AML-193 (cell line): Measurements from ENCODE around the gene USP40.

ENCODE experiments used
- DNase-seq, 2 experiments: peaks; one replicate each; lab custom pipeline; 2025; lab: John Stamatoyannopoulos, UW

USP40 gene

GRCh38 chr2:233474308-233475160 is 92.0 kb downstream of the USP40 start:
- DNase-seq, result no peak

GRCh38 chr2:233473878-233474277 is 92.7 kb downstream of the USP40 start:
- DNase-seq, result no peak

DNA sequence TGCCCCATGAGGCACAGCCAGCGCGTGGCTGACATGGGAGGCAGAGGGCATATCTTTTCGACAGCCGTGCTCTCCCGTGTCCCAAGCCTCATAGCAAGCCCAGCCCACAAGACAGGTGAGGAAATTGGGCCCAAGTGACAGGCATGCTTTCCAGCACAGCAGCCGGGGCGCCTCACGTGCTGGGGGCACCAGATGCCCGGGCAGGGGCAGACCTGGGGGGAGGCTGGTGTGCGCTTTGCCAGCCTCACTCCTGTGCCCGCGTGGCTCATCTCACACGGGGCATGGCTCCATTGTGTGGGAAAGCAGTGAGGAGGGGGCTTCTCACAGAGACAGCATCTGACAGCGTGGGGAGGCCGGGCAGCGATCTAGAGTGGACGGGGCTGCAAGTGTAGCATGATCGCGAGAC is 93.2 kb downstream of the USP40 start:
- DNase-seq, result no peak

DNA sequence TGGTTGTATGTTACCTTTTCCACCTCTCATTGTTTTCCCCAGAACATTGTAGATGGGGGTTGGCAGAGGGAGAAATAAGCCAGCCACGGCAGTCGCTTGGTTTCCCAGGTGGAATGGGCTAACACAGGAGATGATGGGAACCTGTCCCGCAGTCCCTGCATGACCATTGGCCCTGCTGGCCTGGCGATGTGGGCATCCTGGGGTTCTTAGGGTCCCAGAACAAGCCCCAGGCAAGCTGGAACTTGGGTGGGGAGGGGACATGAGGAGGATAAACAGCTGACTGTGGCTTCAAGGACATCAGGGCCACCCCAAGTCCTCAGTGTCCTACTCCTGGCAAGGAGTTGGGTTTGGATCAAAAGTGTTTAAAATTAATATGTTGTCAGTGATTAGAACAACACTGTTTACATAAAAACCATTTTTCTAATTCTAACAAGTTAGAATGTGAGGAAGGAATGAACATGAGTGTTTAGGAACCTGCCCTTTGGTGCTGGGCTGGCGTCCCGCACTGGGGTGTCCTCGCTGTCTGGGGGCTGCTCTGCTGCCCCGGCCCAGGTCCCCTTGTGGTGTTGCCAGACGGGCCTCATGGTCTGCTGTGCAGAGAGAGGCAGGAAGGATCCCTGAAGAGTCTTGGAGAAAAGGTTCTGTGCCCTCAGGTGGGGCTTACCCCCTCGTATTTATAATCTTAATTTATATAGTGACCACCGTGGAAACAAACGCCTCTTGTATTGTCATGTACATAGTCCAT is 95.1 kb downstream of the USP40 start:
- DNase-seq, result no peak

DNA sequence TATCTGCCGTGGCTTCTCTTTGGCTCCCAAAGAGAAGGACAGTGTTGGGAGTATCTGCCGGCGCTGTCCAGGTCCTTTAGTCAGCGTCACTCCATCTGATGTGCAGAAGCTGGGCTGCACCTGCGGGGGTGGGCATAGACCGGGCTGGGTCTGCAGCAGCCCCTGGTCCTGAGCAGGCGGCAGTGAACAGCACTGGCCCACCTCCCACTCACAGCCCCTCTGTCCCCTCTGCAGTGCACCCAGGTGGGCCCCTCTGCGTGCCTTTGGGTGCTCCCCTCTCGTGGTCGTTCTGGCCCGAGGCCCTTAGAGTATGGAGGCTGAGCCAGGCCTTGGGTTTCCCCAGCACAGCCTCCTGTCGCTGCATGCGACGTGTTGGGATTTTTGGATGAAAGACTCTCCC is 95.7 kb downstream of the USP40 start:
- no peak for DNase-seq

DNA sequence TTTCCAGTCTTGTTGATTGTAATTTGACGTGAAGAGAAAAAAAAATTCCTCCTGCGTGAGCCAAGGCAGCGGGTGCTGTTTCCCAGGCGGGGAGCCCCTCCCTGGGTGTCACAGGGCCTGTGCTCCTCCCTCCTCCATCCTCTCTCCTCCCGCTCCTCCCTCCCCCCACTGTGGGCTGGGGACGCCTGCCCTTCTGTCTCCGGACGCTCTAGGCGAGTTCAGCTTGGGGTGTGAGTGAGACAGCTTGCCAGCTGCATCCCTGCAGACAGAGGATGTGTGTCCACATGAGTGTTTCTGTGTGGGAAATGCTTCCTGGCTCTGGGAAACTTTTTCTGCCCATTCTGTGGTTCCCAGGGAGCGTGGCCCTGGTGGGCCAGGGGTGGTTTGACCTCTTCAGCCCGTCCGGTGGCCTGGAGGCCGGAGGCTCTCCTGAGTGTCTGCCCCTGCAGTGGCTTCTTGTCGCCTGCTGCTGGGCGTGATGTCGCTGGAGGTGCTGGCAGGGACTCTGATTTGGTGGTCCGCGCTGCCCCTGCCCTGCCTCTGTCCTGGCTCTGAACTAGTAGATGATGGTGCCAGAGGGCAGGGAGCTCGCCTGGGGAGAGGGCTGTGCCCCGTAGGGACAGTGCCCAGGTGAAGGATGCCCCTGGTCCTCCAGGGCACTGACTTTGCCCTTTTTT is 96.4 kb downstream of the USP40 start:
- no peak for DNase-seq

DNA sequence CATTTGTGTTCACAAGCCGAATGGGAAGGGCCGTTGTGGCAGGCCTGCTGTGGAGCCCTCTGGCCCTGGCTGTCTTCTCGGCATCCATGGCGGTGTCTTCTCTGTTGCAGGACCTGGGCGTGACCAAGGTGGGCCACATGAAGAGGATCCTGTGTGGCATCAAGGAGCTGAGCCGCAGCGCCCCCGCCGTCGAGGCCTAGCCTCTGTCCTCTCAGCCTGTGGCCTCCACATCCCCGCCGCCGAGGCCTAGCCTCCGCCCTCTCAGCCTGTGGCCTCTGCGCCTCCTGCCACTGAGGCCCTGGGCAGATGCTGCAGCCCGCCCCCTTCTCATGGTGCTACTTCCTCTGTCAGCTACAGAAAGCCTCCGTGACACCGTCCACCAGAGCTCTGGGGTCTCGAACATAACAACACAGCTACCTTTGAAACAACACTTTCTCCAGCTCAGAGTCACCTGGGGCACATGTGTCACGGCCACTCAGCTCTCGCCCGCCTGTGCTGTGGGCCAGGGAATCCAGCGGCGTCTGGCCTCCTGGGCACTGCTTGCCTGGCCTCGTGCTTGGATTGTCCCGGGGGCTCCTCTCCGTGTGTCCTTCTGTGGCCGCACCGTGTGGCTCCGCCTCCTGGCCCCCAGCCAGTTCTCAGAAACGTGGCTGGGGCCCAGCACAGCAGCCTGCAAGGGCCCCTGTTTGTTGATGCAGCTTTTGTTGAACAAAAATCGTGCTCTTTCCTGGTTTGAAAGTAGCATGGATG is 97.1 kb downstream of the USP40 start:
- DNase-seq, result no peak

DNA sequence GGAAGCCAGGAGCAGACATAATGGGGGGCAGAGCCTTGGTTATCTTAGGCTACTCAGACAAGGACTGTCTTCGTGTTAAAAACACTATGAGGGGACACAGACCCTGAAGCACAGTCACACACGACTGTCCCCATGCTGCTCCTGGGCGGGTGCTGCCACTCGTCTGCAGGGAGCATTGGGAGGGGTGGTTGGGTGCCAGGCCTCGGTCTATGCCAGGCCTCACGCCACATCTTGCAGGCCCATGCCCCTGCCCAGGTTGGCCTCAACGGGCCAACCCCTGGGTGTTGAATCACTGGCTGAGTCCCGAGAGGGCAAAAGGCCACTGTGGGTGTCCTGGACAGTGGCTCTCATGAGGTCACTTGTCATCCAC is 97.9 kb downstream of the USP40 start:
- no peak for DNase-seq

DNA sequence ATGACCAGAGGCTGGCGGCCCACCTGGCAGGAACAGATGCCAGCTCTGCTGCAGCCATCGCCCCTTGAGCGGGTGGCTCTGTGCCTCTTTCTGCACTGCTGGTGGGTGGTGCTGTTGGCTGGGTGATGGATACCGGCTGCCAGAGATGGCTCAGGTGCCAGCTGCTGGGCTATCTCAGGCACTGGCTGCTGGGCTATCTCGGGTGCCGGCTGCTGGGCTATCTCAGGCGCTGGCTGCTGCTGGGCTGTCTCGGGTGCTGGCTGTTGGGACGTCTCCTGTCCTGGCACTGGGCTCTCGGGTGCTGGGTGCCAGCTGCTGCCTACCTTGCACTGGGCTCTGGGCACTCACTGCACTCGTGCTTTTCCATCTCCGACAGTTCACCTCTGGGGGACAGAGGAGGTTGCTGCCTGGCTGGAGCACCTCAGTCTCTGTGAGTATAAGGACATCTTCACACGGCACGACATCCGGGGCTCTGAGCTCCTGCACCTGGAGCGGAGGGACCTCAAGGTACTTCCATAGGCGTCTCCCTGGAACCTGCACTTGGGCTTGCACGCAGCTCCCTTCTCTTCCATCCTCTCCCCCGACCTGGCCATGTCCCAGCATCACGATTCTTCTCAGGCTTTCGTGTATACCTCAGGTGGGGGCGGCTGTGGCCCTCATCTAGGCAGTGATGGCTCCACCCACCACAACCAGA is 98.4 kb downstream of the USP40 start:
- no peak for DNase-seq

DNA sequence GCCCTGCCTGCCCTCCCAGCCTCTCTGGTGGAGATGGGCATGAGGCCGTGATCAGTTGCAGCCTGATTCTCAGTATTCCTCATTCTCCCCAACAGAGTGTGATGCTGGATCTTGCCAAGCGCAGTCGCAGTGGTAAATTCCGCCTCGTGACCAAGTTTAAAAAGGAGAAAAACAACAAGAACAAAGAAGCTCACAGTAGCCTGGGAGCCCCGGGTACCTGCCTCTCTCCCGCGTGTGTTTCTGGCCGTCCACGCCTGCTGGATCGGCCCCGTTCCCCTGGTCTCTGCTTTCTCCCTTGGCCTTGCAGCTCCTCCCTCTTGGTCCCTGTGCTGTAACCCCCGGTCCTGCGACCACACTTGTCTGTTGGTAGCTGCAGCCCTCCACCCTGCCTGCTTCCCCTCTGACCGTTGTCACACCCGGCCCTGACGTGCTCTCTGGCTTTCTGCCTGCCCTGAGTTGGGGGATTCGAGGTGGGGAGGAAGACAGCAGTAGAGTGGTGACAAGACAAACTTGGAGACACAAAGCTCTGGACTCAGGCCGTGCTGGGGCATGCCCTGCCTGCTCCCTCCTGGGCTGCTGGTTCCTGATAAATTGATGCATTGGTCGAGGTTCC is 99.5 kb downstream of the USP40 start:
- no peak for DNase-seq

GRCh38 chr2:233464531-233465240 is 101.9 kb downstream of the USP40 start:
- no peak for DNase-seq

GRCh38 chr2:233464056-233464455 is 102.5 kb downstream of the USP40 start:
- DNase-seq, result no peak

- DNase-seq, result no peak
These were observed 103.0 kb downstream of the USP40 start for GRCh38 chr2:233463586-233463985.

DNA sequence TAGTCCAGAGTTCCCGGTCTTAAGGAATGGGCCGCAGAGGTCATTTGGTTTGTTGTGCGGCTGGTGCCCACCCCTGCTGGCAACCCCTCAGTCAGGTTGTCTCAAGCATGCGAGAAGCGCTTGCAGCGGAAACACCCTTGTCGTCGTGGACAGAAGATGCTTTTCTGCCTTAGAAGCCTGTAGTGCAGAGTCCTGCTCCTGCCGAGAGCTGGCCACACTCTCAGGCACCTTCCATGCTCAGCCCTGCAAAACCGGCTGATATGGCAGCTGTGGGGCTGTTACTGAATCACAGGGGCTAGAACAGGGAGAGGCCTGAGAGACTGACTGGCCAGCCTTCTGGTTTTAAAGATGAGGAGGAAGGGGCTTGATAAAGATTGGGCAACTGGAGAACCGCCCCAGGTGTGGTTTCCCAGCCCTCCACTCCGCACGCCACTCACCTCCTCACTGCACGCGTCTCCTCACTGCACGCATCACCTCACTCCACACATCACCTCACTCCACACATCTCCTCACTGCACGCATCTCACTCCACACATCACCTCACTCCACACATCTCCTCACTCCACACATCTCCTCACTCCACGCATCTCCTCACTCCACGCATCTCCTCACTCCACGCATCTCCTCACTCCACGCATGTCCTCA is 103.6 kb downstream of the USP40 start:
- no peak for DNase-seq

DNA sequence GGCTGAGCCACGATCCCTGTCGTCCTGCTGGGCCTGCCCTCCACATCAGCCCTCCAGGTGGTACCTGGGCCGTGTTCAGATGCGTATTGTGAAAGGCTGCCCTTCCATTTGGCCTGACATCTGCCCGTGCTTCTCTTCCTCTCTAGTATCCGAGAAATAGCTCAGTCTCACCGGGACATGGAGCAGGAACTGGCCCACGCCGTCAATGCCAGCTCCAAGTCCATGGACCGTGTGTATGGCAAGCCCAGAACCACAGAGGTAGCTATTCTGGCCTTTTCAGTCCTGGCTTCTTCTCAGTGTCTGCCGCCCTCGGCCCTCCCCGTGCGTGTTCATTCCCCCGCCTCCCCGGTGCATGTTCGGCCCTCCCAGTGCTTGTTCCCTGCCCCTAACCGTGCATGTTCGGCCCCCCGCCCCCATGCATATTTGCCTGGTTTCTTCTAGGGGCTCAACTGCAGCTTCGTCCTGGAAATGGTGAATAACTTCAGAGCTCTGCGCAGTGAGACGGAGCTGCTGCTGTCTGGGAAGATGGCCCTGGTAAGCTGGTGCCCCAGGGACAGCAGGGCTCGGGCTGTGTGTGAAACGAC is 104.3 kb downstream of the USP40 start:
- DNase-seq, result no peak

DNA sequence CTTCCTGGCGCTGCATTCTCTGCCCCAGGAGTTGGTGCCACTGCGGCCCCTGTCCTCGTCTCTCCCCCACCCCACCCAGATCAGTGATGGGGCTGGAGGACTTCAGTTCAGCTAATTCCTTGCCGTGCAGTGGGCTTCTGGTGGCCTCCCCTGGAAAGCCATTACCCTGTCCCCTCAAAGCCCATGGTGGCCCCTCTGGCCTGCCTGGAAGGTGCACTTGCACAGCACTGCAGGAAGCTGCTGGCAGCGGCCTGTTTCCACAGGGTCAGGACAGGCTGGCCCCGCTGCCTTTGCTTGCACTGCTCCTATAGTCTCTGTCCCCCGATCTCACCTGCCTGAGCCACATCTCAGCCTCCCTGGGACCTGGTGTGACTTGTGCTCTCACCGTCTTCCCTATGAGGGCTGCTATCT is 105.1 kb downstream of the USP40 start:
- no peak for DNase-seq

- DNase-seq, result no peak
These were observed 105.7 kb downstream of the USP40 start for GRCh38 chr2:233460726-233461441.

DNA sequence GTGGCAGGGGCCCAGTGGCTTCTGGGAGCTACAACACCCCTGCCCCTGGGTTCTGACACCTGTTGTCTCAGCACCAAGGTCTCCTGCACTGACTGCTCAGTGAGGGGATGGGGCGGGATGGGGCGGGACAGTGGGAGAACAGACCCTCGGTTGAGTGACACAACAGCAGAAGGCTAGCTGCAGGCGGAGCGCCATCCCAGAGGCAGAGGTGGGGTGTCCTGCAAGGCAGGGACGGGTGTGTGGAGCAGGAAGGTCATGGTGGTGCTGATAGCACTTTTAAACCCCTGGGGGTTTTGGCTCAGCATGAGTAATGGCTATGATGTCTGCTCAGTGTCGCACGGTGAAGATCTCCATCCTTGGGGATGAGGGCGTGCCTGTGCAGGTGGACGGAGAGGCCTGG is 107.2 kb downstream of the USP40 start:
- DNase-seq, result no peak

DNA sequence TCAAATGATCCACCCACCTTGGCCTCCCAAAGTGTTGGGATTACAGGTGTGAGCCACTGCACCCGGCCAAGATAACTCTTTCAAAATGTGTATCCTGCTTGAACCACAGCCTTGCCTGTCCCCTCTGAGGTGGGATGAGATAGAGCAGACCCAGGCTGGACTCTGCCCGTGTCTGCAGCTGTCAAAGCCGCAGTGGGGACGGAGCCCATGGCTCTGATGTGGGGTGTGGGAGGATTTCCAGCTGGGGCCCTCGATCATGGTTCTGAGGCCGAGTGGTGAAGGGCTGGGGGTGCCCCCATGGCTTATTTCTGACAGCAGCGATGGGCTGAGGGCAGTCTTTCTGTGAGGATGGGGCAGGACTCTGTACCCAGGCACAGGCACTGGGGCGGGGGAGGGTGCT is 107.8 kb downstream of the USP40 start:
- no peak for DNase-seq
